Activated CD8-positive, alpha-beta memory T cell treated with anti-CD3 and anti-CD28 coated beads for 4 hours (primary cell): ENCODE measurements around the gene CREB5.
"Not testable (repeated sequence)": the region's sequence is repeated elsewhere in the genome, so short reads cannot be mapped to it uniquely, and the experiment has no call there.

Source experiments
- DNase-seq, 2 donors: peaks; one replicate each; pipeline ENCODE4 v3.0.0-alpha.2; 2020; ENCODE audit warnings: low read depth in 2 of 2

CREB5 gene, protein sequence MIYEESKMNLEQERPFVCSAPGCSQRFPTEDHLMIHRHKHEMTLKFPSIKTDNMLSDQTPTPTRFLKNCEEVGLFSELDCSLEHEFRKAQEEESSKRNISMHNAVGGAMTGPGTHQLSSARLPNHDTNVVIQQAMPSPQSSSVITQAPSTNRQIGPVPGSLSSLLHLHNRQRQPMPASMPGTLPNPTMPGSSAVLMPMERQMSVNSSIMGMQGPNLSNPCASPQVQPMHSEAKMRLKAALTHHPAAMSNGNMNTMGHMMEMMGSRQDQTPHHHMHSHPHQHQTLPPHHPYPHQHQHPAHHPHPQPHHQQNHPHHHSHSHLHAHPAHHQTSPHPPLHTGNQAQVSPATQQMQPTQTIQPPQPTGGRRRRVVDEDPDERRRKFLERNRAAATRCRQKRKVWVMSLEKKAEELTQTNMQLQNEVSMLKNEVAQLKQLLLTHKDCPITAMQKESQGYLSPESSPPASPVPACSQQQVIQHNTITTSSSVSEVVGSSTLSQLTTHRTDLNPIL

DNA sequence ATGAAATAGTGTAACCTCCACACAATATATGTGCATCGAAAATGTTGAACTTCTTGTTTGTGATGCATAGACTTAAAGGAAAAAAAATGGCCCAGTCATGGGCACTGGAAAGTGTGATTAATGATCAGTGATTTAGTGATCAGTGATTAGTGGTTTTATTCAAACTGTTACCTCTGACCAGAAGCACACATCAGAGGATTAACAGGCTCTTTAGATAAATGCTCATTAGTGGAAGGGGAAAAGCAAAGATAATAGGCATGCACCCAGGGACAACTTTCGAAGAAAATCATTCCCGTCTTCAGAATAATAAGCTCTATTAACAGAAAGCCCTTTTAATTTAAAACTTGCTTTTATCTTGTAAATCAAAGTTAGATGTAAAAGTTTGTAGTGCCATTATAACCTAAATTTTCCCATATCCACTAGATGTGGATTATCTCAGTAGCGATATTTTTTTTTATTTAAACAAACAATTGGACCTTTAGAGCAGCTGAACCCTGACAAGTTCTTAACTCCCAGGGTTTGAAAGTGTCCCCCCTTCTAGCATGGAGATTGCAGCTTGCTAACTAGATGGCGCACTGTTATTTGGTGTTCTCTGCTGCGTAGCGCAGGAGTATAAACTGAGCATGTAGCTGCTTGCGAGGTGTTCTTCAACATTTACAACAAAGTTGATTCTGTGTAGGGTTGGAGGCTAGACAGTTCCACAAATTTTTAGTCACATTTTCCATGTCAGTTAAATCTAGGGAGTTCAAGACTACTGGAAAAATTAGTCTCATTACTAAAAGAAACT is at the start of gene CREB5:
CREB5 (plus strand) TSS at position 643 of the 787 bp plus-strand sequence. CDS start 397 bp downstream, outside the sequence.
- DNase-seq, result no peak

DNA sequence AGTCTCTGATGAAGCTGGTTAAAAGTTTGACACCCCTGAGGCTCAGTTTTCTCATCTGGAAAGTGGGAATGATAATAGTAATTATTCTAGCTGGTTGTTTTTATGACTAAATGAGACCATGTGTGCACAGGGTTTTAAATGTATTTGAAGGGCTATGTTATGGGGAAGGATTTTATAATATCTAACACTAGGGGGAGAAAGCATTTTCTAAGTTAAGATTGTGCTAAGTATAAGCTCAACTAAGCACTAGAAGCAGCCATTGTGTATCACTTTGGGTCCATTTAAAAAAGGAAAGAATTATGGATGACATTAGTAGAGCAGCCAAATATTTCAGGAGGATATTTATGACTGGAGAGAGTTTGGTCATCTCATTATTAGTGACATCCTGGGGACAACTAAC is 49.5 kb upstream of the CREB5 start:
- DNase-seq, result no peak

DNA sequence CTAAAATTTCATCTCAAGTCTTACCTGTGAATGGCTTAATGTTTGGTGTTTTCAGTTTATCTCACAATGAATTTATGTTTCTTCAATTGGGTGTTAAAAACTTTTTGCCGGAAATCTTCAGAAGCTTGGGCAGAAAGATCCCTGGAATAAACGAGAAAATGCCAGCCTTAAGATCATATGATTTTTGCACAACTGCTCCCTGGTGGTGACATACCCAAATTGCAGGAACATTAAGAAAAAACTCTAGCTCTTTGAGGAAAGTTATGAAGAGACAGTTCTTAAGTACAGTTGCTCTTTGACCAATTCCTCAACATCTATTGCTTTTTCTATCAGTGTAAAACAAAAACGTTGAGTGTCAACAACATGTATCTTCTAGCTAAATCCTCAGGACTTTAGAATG is 48.2 kb upstream of the CREB5 start:
- DNase-seq, result no peak

DNA sequence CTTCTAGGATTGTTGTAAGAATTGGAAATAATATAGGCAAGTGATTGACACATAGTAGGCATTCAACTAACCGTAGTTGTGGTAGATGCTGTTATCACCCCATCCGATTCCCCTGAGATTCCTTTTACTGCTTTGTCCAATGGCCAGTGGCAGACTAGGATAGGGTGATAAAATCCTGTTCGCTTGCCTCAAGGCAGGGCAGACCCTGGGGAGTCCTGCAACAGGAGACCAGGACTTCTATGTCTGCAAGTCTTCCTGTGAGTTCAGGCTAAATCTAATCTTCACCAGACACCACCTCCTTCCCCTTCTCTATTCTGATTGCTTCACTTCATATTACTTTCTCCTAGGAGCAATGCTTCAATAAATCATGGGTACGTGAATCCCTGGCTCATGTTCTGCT is 42.8 kb upstream of the CREB5 start:
- no peak for DNase-seq

DNA sequence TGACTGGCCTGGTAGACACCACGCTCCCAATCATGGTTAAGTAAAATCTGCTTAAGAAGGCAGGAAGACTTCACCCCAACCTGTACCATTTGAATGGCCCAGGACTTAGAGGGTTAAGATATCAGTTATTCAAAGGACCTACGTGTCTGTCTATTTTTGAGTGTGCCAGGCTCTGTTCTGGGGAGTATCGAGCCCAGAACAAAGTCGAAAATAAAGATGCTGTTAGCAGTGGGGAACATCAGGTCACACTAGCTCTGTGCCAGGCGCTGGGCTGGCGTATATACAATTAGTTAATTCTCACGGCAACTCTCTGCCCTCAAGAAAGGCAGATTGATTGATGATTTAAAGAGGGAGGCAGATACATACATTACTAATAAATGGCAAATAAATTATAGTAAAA is 40.5 kb upstream of the CREB5 start:
- DNase-seq, result no peak

DNA sequence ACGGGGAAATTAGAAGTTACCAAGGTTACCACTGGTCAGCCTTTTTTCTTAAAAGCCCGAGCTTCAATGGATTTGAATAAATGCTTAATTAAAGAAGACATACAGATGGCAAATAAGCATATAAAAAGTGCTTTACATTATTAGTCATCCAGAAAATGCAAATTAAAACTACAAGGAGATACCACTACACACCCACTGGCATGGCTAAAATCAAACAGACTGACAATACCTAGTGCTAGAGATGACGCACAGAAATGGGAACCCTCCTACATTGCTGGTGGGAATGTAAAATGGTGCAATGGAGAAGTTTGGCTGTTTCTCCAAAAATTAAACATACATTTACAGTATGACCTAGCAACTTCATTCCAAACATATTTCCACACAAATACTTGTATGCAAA is 38.3 kb upstream of the CREB5 start:
- no peak for DNase-seq

DNA sequence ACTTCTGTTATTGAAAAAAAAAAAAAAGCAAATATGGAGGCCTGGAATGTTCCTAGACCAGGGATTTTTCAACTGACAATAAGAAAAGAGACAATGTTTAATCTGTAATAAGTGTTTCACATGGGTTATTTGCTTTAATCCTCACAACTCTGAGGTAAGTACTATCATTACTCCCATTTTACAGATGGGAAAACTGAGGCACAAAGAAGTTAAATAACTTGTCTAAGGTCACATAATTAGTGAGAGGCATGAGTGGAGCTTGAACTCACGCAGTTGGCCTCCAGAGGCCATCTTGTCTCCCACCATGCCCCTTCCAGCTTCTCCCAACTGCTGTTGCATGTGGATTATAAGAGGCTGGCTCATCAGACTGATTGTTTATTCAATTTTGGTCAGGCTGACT is 36.6 kb upstream of the CREB5 start:
- DNase-seq, result no peak

DNA sequence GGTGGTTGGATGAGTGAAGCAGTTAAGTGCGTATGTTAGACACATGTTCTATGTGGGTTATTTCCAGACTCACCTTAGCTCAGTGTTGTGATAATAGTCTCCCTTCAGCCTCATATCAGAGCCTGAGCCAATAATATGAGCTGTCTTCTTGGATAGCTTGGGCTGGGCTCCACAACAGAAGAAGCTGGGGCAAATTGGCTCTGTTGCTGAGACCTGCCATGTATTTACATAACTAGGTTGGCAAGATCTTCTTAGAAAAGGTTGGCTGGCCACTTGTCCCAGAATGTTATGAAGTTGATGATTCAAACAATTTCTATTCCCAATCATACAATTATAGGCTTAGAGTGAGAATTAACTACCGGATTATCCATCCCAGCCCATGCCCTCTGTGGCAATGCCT is 35.7 kb upstream of the CREB5 start:
- no peak for DNase-seq

DNA sequence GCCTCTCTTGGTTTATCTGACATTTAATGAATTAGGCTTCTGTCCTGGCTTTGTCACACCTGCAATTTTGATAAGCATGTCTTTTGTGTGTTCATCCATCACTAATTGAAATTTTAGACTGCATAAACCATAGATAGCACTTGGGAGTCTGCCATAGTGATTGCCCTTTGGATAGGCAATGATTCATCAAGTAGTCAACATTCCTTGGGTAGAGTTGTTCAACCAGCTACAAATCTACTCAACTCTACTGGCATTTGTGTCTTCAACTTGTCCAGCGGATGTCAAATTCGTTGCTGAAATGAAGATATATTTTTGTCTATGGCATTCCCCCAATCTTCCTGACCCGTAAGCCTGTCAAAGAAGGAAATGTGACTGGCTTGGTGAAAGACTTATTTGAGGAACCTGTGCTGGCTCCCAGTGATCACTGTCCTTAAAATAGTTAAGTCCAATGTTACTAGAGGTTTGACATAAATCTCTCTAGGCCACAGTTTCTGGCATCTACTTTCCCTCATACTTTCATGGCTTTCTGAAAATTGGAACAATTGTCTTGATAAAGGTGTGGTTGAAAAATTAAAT is 33.7 kb upstream of the CREB5 start:
- no peak for DNase-seq

DNA sequence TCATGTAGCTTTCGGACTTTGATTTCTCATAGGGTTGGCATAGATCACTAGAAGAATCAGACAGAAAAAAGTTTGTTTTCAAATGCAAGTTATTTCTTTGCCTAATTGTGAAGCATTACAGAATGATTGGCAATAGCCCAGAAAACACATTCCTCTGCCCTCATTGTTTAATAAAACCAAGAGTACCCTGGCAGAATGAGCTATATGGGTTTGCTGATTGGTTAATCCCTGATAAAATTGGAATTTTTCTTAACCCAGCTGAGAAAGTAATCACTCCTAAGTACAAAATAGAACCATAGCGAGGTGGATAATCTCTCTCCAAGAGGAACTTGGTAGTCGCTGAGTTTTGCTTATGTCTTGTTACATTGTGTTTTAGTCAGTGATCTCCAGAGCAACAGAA is 30.9 kb upstream of the CREB5 start:
- no peak for DNase-seq

DNA sequence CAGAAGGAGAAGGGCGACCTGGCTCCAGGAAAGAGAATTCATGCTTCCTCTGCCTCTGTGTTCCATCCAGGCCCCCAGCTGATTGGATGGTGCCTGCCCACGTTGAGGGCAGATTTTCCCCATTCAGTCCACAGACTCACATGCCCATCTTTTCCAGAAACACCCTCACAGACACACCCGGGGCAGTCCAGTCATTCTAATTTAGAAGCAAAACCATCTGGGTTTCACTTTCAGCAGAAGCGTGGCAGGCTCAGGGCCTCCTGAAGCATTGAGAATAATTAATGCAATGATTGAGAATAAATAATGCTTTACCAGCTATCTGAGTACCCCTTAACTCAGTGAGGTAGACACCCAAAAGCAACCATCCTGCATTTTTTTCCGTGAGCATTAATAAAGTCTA is 30.2 kb upstream of the CREB5 start:
- no peak for DNase-seq

DNA sequence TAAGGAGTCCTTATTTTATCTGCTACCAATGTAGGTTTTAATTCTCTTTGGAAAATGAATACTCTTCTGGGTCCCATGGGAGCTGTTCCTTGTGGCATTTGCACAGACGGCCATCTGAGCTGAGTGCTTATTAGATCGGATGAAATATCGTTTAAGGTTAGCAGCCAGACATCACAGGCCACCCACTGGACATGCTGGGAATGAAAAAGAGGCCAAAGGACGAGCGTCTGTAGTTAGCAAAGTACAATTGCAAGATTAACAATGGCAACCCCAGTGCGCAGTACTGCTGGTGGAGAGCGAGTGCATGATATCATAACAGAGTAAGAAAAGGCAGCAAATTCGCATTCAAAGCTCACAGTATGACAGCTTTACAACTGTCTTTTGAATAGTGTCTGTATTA is 28.3 kb upstream of the CREB5 start:
- DNase-seq, result no peak

DNA sequence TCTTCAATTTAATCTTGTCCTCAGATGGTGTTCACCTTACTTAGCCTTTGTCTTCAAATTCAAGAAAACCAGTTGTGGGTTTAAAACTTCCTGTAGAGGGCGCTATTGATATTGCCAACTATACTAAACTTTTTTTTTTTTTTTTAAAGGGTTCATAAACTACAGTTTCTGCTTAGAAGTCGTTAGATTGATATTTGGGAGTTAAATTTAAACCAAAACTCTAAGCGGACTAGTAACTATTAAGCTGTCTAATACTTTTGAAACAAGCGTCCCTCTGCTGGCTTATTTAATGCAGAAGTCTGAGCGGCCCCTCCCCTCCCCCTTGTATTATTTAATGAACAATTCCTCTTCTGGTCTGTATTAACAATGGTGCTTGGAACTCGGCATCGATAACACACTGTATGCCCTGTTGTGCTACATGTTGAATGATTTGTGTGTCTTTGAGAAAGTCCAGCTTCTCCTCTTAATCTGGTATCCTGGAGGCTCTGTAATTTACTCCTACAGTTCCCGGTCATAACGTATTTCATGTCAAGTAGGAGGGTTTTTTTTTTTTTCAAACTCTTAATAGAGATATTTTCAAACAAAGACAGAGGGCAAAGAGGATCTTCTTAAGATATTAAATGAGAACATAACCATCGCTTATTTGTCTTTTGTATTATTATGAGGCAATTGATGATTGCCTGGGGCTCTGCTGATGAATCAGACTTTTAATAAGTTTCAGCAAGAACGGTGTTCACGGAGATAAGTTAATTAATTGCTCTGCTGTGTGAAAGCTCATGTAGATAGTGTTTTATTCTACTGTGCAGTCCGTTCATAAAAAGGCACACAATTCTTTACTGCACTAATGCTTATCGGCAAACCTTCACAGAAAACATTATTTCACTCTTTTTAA is 22.6 kb upstream of the CREB5 start:
- no peak for DNase-seq

DNA sequence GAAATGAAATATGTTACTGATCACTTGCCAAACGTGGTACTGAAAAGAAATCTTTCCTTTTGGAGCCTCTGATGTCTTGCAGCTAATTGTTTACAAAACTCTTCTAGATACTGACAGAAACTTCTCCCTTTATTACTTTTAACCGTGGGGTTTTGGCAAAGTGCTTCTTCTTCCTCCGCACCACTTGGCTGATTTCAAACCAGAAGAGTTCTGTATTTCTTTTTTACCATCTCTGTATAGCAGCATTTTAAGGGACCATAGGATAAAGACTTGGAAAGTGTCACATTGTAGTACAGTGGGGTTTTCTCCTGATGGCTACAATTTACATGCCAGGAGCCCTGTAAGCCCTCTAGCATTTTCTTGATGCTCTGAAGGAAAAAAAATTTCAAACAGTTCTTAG is 21.9 kb upstream of the CREB5 start:
- no peak for DNase-seq

DNA sequence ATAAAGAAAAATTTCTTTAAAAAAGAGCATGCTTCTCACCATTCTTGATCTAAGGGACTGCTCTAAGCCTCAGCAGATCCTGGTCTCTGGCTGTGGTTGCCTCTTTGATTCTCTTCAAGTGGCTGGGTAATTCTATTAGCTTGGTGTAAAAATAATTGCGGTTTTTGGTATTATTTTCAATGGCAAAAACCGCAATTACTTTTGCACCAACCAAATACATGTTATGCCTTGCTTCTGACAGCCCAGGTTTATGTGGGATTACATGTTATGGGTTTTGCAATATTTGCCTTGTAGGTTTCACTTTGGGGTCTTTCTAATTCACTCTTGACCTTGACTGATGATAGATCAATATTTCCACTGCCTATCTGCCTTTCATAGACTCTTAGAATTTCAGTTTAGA is 20.0 kb upstream of the CREB5 start:
- no peak for DNase-seq

DNA sequence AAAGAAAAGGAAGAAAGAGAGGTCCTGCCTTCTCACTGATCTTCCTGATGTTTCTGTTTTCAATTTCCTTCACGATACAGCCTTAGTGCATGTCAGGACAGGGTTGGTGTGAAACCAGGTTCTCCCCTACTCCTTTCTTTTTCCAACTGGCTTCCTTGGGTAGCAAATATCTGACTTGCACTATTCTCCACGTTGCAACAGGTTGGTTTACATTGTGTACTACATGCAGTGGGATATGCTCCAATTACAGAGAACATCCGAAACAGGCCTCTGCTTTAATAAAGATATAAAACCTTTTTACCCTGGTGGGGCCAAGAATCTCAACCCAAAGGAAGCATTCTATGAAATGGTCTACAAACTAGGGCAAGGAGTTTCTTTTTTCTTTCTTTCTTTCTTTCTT is 16.9 kb upstream of the CREB5 start:
- no peak for DNase-seq

DNA sequence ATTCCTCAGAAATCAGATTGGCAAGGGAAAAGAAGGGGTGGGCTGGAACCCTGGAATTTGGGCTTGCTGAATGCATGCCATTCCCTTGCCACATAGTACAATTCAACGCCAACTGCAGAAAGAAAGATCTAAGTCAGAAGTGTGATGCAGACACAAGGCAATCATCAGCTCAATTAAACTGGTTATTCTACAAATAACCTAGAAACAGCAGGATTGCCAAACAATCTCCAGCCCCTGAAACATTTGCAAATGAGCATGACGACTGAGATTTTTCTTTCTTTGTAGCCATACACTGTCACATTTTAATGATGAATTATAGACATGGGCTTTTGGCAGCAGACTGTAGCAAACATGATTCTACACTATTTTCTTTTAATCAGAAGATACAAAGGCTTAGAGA is 16.5 kb upstream of the CREB5 start:
- DNase-seq, result no peak

DNA sequence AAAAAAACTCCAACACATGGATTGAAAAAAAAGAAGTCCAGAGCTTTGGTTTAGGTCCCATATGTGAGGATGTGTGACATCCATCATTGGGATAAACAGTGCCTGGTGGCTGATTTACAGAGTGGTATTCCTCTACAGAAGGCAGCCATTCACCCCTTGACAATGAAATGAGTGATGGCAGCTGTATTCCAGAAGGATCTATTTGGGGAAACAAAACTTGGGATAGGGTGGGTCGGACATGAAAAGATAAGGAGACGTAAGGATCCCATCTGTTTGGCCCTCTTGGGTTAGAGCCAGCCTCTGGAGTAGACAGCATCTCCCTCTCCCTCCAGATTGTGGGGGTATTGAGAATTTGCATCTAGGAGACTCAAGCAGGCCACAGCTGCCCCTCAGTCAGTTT is 15.2 kb upstream of the CREB5 start:
- no peak for DNase-seq

DNA sequence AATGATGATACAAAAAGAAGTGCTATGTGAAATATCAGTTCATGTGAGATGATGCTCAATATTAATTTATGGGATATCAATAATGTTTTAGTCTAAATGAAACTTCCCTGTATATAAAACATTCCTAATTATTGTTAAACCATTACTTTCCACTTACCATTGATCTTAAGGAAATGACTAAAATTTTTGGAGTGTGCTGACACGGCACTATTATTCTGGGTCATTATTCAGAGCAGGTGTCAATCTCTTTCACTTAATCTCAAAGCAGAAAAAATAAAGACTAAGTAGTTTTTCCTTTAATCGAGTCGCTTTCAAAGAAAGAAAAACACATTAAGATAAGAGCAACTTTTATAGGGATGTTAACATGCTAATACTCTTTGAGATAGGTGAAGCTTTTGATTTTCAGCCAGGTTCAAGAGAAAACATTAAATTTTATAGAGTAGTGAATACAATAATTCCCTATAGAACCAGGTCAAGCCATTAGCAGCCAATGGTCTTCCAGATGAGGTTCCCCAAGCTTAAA is 11.4 kb upstream of the CREB5 start:
- DNase-seq, result no peak

DNA sequence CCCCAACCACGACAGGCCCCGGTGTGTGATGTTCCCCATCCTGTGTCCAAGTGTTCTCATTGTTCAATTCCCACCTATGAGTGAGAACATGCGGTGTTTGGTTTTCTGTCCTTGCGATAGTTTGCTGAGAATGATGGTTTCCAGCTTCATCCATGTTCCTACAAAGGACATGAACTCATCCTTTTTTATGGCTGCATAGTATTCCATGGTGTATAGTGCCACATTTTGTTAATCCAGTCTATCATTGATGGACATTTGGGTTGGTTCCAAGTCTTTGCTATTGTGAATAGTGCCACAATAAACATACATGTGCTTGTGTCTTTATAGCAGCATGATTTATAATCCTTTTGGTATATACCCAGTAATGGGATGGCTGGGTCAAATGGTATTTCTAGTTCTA is 10.8 kb upstream of the CREB5 start:
- not testable (repeated sequence) for DNase-seq

DNA sequence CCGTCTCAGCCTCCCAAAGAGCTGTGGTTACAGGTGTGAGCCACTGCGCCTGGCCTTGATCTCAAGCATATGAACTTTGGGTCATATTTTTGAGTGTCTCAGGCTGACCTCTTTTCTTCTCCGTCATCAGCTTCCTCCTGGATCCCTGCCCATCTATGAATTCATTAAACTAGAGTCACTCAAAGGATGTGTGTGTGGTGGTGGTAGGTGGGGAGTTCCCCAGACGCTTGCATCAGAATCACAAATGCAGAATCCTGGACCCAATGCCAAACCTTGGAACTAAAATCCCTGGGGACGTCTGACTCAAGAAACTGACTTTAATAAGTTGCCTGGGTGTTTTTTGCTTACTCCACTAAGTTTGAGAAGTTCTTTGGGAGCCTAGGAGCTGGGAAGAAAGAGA is 6.7 kb upstream of the CREB5 start:
- no peak for DNase-seq
